Loucy (cell line): ENCODE results near the gene TOX2.

ENCODE experiments used
- EZH2phosphoT487 ChIP-seq: fragments of 200-600 bp; IDR thresholded peaks from 2 replicates; pipeline ENCODE4 v1.6.1; 2018; ENCODE audit warnings: antibody characterized with exemption, mild to moderate bottlenecking, moderate library complexity, borderline replicate concordance
- TF ChIP-seq, protein P1 (sequence below): fragments of 200-600 bp; sonication (generic); conservative IDR thresholded peaks from 2 replicates; pipeline ENCODE4 v1.5.1; 2014; ENCODE audit warnings: mild to moderate bottlenecking, antibody characterized with exemption, low read length

DNA sequence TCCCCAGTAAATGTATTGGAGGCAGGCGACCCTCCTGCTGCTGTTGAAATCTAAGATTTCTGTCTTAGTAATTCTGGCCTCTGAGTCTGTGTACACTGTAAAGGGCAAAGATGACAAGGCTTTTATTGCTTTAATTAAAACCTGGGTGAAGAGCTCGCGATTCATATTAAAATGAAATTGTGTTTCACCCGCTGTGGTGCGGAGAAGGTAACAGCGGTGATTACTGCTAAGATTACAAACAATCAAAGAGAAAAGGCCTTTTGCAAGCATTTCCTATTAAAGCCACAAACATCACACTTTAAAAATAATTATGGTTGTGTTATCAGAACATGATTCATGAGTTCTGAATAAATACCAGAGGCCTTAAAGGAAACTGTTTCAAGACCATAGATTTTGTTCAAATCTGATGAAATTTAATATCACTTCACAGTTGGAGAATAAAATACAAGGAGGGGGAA, 69.3 kb downstream of the TOX2 start:
- TF ChIP-seq, protein P1, sequence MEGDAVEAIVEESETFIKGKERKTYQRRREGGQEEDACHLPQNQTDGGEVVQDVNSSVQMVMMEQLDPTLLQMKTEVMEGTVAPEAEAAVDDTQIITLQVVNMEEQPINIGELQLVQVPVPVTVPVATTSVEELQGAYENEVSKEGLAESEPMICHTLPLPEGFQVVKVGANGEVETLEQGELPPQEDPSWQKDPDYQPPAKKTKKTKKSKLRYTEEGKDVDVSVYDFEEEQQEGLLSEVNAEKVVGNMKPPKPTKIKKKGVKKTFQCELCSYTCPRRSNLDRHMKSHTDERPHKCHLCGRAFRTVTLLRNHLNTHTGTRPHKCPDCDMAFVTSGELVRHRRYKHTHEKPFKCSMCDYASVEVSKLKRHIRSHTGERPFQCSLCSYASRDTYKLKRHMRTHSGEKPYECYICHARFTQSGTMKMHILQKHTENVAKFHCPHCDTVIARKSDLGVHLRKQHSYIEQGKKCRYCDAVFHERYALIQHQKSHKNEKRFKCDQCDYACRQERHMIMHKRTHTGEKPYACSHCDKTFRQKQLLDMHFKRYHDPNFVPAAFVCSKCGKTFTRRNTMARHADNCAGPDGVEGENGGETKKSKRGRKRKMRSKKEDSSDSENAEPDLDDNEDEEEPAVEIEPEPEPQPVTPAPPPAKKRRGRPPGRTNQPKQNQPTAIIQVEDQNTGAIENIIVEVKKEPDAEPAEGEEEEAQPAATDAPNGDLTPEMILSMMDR = no peak
- no peak for TF ChIP-seq EZH2phosphoT487
